Measurements from ENCODE around the gene TRAPPC2. TPM values are rescaled to one million over a fixed set of nuclear protein-coding genes. Genes with fewer than 3 reads are reported as not detected.

Gene TRAPPC2
- total RNA-seq, 1 experiment from 2014 or later: 11.9 TPM

DNA sequence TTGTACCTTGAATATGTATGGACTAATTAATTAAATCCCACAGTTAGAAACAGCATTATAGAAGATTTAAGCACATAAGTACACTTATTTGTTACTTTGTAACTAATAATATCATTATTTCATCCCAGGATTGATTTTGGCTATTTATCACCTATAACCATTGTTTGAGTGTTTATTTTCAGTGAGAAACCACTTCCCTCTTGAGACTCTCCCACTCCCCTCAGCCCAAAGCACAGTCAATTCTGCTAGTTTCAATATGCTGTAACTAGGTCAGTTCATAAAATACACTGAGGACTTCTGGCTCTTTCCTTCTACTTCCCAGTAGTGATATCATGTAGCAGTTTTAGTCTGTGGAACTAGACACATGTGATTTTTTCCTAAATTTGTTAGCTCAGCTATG, 16.4 kb upstream of the TRAPPC2 start:
- no peak for TF ChIP-seq CEBPB (IDR thresholded peaks at IDR 0.05; ENCODE audit: low read depth)
- no peak for TF ChIP-seq JUND (IDR thresholded peaks at IDR 0.05)
- no peak for TF ChIP-seq ZFX (IDR thresholded peaks at IDR 0.05)
- TF ChIP-seq SIN3A (IDR thresholded peaks at IDR 0.05; ENCODE audit: low read depth): no peak
- no peak for TF ChIP-seq EZH2phosphoT487 (IDR thresholded peaks at IDR 0.05; ENCODE audit: borderline replicate concordance)
- no peak for TF ChIP-seq ZBTB33 (IDR thresholded peaks at IDR 0.05; ENCODE audit: extremely low read depth, insufficient replicate concordance, low read length)
- no peak for TF ChIP-seq EGR1 (IDR thresholded peaks at IDR 0.05; ENCODE audit: low read depth)
- no peak for TF ChIP-seq YY1 (IDR thresholded peaks at IDR 0.05; ENCODE audit: extremely low read depth, insufficient replicate concordance, low read depth, low read length)
- TF ChIP-seq RAD21 (IDR thresholded peaks at IDR 0.05; ENCODE audit: low read depth): no peak
- TF ChIP-seq POLR2A (IDR thresholded peaks at IDR 0.05; ENCODE audit: borderline replicate concordance, extremely low read depth, insufficient read depth, insufficient read length): no peak
- TF ChIP-seq, protein P1, sequence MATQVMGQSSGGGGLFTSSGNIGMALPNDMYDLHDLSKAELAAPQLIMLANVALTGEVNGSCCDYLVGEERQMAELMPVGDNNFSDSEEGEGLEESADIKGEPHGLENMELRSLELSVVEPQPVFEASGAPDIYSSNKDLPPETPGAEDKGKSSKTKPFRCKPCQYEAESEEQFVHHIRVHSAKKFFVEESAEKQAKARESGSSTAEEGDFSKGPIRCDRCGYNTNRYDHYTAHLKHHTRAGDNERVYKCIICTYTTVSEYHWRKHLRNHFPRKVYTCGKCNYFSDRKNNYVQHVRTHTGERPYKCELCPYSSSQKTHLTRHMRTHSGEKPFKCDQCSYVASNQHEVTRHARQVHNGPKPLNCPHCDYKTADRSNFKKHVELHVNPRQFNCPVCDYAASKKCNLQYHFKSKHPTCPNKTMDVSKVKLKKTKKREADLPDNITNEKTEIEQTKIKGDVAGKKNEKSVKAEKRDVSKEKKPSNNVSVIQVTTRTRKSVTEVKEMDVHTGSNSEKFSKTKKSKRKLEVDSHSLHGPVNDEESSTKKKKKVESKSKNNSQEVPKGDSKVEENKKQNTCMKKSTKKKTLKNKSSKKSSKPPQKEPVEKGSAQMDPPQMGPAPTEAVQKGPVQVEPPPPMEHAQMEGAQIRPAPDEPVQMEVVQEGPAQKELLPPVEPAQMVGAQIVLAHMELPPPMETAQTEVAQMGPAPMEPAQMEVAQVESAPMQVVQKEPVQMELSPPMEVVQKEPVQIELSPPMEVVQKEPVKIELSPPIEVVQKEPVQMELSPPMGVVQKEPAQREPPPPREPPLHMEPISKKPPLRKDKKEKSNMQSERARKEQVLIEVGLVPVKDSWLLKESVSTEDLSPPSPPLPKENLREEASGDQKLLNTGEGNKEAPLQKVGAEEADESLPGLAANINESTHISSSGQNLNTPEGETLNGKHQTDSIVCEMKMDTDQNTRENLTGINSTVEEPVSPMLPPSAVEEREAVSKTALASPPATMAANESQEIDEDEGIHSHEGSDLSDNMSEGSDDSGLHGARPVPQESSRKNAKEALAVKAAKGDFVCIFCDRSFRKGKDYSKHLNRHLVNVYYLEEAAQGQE (IDR thresholded peaks at IDR 0.05; ENCODE audit: low read depth): no peak
- TF ChIP-seq SP1 (IDR thresholded peaks at IDR 0.05; ENCODE audit: low read depth): no peak
- TF ChIP-seq POLR2AphosphoS5 (IDR thresholded peaks at IDR 0.05; ENCODE audit: low read depth, low read length): no peak
- TF ChIP-seq, protein P2, sequence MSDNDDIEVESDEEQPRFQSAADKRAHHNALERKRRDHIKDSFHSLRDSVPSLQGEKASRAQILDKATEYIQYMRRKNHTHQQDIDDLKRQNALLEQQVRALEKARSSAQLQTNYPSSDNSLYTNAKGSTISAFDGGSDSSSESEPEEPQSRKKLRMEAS (IDR thresholded peaks at IDR 0.05): no peak
- TF ChIP-seq TCF7L2 (IDR thresholded peaks at IDR 0.05; ENCODE audit: borderline replicate concordance, extremely low read depth, insufficient read depth, insufficient read length): no peak
- no peak for TF ChIP-seq CBX3 (IDR thresholded peaks at IDR 0.05; ENCODE audit: low read depth)
- TF ChIP-seq ATF3 (IDR thresholded peaks at IDR 0.05): no peak
- BruUV-seq (replicated peaks): no TSS peak
- Histone ChIP-seq H3K4me1 (ENCODE audit: control insufficient read depth in 1 of 2, insufficient read depth in 2 of 2, low read length in 2 of 2) (no peaks in the 10 kb centered on the region), H3K27me3 (ENCODE audit: insufficient read depth, low read length) (no peaks in the 10 kb centered on the region), H3K79me2 (ENCODE audit: insufficient read depth, low read length) (no peaks in the 10 kb centered on the region), H3K4me2 (ENCODE audit: low read length) (no peak overlapping the region), H2AFZ (ENCODE audit: low read depth, low read length, poor library complexity, severe bottlenecking) (no peak overlapping the region), H3K9ac (ENCODE audit: low read length) (no peak overlapping the region), H3K27ac (ENCODE audit: low read depth, low read length) (no peak overlapping the region), H3K9me3 (ENCODE audit: control insufficient read depth in 1 of 2, insufficient read depth in 1 of 2, low read depth in 1 of 2, low read length in 2 of 2) (no peaks in the 10 kb centered on the region), H4K20me1 (ENCODE audit: insufficient read depth) (no peaks in the 10 kb centered on the region), H3K36me3 (ENCODE audit: control insufficient read depth in 1 of 2, insufficient read depth in 2 of 2, low read length in 2 of 2) (peaks cover 0 to 10% of the 10 kb centered on the region in 2 experiments; a peak in 2 of 4 replicates), H3K9me2 (ENCODE audit: insufficient read depth) (no peaks in the 10 kb centered on the region), H3K4me3 (replicated peaks in 1 of 2; ENCODE audit: low read depth in 1 of 2, low read length in 2 of 2) (no peak overlapping the region)
- ChIA-PET CTCF (interaction anchor here (1.0 to 1.9 kb wide), 4 partner anchors 14 to 281 kb away, joined by 4 to 8 read pairs (median 4); partner anchors contain the start of genes OFD1 and TRAPPC2), POLR2A (interaction anchor here (1.1 kb wide), 1 partner anchor 279 kb away, joined by 3 read pairs; the partner anchor contains the start of gene GEMIN8), RAD21 (ENCODE audit: low non-redundant PET in 1 of 2, low total read pairs in 2 of 2, uncharacterized antibody in 2 of 2, unreplicated experiment in 2 of 2) (no interaction called here)
- DNase-seq (ENCODE audit: low read depth, low spot score): no peak
- intact Hi-C loops (cut with micrococcal nuclease): loop anchor here (1.0 kb wide), 1 partner anchor 281 kb away; no protein-coding TSS in a partner anchor
- no peak for ATAC-seq
